ENCODE results near the gene TMEM132C.

The TMEM132C gene

GRCh38 chr12:128619263-128619662 is 352.3 kb downstream of the TMEM132C start:
- no peak for FAIRE-seq

- no peak for FAIRE-seq
These were observed 354.3 kb downstream of the TMEM132C start for GRCh38 chr12:128621304-128621703.

- FAIRE-seq, result no peak
These were observed 356.8 kb downstream of the TMEM132C start for GRCh38 chr12:128623748-128624147.

- FAIRE-seq, result no peak
These were observed 359.9 kb downstream of the TMEM132C start for GRCh38 chr12:128626808-128627320.

- no peak for FAIRE-seq
These were observed 360.7 kb downstream of the TMEM132C start for GRCh38 chr12:128627659-128628058.

GRCh38 chr12:128629979-128630378 is 363.0 kb downstream of the TMEM132C start:
- FAIRE-seq, result no peak

GRCh38 chr12:128637642-128638606 is 371.0 kb downstream of the TMEM132C start:
- FAIRE-seq, result no peak

- no peak for FAIRE-seq
These were observed 372.1 kb downstream of the TMEM132C start for GRCh38 chr12:128639089-128639488.

- no peak for FAIRE-seq
These were observed 376.2 kb downstream of the TMEM132C start for GRCh38 chr12:128643155-128643554.

GRCh38 chr12:128644664-128645296 is 377.8 kb downstream of the TMEM132C start:
- FAIRE-seq, result no peak

- FAIRE-seq, result no peak
These were observed 382.9 kb downstream of the TMEM132C start for GRCh38 chr12:128649902-128650301.

- FAIRE-seq, result no peak
These were observed 385.3 kb downstream of the TMEM132C start for GRCh38 chr12:128652136-128652751.

- FAIRE-seq, result no peak
These were observed 387.5 kb downstream of the TMEM132C start for GRCh38 chr12:128654468-128654867.

GRCh38 chr12:128657378-128657777 is 390.4 kb downstream of the TMEM132C start:
- FAIRE-seq, result no peak

- FAIRE-seq, result no peak
These were observed 393.7 kb downstream of the TMEM132C start for GRCh38 chr12:128660532-128661225.

- FAIRE-seq, result no peak
These were observed 394.2 kb downstream of the TMEM132C start for GRCh38 chr12:128661226-128661569.

GRCh38 chr12:128662101-128662500 is 395.1 kb downstream of the TMEM132C start:
- FAIRE-seq, result no peak

- FAIRE-seq, result no peak
These were observed 397.5 kb downstream of the TMEM132C start for GRCh38 chr12:128664501-128664900.

GRCh38 chr12:128667193-128667592 is 400.2 kb downstream of the TMEM132C start:
- no peak for FAIRE-seq

- FAIRE-seq, result no peak
These were observed 404.6 kb downstream of the TMEM132C start for GRCh38 chr12:128671528-128672042.

GRCh38 chr12:128672428-128672827 is 405.5 kb downstream of the TMEM132C start:
- no peak for FAIRE-seq

- no peak for FAIRE-seq
These were observed 405.9 kb downstream of the TMEM132C start for GRCh38 chr12:128672893-128673292.

GRCh38 chr12:128675576-128675975 is 408.6 kb downstream of the TMEM132C start:
- no peak for FAIRE-seq

Measured in G401.6 (cell line).